NCI-H748 (cell line): ENCODE data around the gene MPPE1.
"Not testable (repeated sequence)": the region's sequence is repeated elsewhere in the genome, so short reads cannot be mapped to it uniquely, and the experiment has no call there.

Source experiments
- DNase-seq: peaks from one replicate; lab custom pipeline; 2025; ENCODE audit not compliant: unreplicated experiment; lab: John Stamatoyannopoulos, UW

MPPE1 gene

DNA sequence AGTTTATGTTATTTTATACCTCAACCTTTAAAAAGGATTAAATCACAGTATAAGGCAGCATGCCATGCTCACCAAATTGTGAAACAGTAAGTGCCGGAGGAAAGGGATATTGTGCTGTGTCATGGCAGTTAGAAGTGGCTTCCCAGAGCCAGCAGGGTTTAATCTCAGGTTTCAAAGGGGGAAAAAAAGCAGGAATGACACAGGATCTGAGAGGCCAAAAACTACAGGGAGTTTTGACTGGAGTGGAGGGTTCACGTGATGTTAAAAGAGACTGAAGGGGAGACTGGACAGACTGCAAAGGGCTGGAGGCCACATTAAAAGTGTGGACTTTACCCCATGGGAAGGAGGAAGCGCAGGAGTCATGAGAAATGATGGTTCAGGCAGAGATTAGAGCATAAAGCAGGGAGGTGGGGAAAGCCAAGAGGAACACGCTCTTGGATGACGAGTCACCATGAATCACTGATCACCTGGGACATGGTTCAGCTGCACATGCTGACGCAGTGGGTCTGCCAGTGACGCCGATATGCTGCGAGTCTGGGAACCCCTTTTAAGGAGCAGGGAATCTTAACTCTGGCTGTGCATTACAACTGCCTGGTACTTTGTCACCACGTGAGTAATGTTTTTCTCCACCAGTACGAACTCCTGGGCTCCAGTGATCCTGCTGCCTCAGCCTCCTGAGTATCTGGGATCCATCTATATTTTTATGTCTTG lies 50.8 kb downstream of the MPPE1 start:
- no peak for DNase-seq

DNA sequence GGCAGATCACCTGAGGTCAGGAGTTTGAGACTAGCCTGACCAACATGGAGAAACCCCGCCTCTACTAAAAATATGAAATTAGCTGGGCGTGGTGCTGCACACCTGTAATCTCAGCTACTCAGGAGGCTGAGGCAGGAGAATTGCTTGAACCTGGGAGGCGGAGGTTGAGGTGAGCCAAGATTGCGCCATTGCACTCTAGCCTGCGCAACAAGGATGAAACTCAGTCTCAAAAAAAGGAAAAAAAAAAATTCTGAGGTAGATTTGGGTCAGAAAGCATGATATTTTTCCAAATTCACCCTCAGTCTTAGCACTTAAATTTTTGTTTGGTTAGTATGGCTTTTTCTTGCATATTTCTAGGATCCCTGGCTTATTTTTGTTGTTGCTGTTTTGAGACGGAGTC lies 53.6 kb downstream of the MPPE1 start:
- not testable (repeated sequence) for DNase-seq

DNA sequence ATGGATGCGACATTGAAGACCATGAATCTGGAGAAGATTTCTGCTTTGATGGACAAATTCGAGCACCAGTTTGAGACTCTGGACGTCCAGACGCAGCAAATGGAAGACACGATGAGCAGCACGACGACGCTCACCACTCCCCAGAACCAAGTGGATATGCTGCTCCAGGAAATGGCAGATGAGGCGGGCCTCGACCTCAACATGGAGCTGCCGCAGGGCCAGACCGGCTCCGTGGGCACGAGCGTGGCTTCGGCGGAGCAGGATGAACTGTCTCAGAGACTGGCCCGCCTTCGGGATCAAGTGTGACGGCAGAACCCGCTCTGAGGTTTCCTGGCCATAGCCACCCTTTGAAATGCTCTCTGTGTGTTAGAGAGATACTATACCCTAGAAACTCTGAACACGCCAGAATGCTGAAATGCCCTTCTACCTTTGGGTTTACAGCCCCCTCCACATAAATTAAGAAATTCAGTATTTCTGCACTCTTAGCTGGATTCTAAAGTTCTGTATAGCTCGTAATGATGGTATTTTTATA lies 56.2 kb downstream of the MPPE1 start:
- peak; percentile 56 for DNase-seq

DNA sequence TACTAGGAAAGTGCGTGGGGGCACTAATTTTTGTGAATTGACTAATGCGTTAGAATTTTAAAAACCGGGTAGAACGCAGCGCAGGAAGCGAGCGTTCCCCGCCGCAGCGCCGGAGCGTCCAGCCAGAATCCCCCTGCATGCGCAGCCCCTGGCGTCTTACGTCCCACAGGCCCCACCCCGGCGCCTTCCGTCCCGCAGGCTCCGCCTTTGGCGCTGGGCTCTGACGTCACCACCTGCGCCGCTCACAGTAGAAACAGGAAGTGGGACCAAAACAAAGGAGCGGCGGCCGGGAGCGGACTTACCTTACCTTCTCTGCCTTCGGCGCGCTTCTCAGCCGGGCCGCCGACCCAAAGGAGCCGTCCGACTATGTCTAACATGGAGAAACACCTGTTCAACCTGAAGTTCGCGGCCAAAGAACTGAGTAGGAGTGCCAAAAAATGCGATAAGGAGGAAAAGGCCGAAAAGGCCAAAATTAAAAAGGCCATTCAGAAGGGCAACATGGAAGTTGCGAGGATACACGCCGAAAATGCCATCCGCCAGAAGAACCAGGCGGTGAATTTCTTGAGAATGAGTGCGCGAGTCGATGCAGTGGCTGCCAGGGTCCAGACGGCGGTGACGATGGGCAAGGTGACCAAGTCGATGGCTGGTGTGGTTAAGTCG lies 56.8 kb downstream of the MPPE1 start, which contains the start of gene CHMP1B:
Gene CHMP1B (plus strand): TSS at position 268 of the 660 bp plus-strand sequence. CDS start 99 bp downstream, at position 367.
- peak; percentile 98 for DNase-seq

DNA sequence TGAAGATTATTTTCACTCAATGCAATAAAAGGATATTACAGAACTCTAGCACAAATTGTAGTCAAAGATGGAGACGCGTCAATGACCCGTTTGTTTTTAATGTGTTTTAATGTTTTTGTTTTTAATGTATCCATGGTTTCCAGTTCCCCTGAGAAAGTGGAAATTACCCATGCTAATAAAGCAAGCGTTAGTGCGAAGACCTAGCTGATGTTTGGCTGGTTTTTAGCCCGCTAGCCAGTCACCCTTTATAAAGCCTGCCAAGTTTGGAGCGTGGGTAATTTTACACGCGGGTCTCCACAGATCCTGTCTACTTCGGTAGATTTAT lies 57.3 kb downstream of the MPPE1 start:
- peak; percentile 80 for DNase-seq

DNA sequence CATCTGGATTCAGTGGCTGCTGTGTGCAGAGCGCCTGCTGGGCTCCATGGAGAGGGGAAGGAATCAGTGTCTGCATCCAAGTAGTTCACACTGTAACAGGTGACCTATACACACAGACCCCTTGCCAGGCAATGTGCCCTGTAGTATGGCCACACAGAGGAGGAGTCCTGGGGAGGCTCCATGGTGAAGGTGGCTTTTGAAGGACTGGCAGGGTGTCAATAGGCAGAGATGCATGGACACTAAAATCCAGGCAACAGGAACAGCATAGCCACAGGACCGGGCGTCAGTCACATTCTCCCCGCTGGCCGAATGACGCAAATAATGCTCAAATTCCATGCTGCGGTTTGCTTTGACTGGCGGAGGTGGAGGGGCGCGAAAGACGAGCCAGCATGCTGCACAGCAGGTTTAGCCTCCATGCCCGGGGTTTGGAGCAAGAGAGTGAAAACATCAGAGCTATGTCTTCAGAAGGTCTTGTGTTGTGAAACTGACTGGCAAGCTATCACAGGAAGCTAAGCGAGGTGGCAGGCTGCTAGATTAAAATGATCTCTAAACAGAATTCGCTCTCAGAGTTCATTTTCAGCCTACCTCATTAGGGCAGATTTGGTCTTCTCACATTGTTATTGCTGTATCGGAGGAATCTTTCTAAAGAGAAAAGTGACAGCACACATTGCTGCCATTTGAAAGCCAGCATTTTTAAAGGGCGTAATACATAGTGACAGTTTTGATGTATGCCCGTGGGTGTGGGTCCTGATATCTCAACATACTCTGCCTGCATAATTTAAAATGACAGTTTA lies 58.1 kb downstream of the MPPE1 start:
- DNase-seq = peak; percentile 78

DNA sequence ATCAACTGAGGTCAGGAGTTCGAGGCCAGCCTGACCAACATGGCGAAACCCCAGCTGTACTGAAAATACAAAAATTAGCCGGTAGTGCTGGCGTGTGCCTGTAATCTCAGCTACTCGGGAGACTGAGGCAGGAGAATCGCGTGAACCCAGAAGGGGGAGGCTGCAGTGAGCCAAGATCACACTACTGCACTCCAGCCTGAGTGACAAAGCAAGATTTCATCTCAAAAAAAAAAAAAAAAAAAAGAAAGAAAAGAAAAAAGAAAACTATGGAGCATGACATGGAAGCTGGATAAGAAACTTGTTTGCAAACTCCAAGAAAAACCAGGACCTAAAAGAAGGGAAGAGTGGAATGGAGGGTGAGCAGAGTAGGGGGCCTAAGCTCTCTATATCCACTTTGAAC lies 58.8 kb downstream of the MPPE1 start:
- DNase-seq = no peak

DNA sequence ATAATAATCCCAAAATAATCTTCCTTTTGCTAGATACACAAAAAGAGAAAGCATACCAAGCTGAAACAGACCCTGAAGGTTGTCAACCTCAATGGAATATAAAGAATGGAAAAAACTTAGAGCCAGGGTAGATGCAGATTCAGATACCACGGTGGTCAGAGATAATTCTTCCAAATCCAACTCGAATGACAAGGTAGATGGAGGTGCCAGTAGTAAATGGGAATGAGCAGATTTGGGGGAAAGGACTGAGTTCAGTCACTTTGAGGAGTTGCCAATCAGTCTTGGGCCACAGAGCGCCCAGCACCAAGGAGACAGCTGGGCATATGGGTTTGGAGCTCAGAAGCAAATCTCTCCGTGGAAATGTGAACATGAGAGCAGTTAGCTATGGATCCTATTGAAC lies 60.3 kb downstream of the MPPE1 start:
- DNase-seq = no peak

DNA sequence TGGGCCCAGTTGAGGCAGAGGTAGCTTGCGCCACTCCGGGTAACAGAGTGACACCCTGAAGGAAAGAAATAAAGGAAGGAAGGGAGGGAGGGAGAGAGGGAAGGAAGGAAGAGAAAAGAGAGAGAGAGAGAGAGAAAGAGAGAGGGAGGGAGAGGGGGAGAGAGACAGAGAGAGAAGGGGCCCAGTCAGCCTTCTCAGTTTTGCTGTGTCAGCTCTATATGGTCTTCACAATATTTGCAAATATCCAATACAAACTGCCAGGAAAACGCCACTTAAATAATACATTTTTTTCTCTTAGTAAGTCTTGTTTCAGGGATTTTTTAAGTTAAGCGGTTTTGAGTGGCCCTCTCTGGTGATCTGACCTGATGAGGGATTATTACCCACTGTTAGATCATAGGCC lies 62.5 kb downstream of the MPPE1 start:
- no peak for DNase-seq

DNA sequence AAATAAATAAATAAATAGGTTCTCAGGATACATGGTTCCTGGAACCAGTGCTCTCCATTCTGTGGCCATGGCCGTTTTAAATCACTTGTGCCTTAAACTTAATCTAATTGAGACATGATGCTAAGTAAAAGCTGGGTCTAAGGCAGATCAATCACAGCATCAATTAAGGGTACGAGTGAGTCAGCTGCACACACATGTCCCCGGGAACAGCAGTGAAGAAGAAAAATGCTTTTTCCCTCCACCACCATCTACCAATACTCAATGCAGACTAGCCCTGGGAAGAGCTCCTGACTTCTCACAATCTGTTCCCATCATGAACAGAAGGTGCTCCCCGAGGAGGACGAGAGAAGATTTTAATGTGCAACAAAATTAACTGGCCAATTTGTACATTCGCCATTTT lies 63.7 kb downstream of the MPPE1 start:
- DNase-seq = no peak

DNA sequence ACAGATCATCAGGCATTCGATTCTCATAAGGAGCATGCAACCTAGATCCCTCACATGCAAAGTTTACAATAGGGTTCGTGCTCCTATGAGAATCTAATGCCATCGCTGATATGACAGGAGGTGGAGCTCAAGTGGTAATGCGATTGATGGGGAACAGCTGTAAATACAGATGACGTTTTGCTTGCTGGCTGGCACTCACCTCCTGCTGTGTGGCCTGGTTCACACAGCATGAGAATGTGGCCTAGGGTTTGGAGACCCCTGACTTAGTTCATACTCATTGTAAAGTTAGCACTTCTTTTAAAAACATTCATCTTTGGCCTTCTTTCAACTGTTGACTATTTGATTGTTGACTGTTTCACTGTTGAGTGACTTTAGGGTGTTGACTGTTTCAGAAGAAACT lies 65.6 kb downstream of the MPPE1 start:
- no peak for DNase-seq

DNA sequence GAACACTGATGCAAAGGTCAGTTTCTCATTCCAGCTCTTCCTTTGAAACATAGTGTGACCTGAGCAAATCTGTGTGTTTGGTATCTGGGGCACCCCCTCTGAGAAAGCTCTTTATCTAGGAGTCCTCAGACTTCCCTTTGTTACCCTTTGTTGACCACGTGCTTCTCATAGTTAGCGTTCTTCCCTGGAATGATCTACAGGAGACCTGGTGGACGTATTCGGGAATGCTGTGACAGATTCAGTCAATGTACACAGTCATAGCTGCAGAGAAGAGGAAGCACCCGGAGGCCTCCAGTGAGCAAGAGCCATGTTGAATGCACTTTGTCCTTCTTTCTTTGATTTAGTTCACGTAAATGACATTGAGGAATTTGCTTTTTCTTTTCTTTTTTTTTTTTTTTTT lies 67.6 kb downstream of the MPPE1 start:
- no peak for DNase-seq

DNA sequence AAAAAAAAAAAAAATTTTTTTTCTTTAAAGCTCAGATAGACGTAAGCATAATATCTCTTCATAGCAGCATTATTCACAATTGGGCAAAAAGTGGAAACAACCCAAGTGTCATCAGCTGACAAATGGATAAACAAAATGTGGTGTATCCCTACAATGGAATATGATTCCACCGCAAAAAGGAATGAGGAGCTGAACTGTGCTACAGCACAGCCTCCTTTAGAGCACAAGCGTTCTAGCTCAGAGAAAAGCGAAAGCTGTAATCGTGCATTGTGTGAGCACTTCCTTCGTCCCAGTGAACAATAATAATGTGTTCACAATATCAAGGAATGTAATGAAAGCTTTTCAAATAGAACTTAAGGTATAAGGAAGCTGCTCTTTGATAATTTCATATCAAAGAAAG lies 68.6 kb downstream of the MPPE1 start:
- no peak for DNase-seq

DNA sequence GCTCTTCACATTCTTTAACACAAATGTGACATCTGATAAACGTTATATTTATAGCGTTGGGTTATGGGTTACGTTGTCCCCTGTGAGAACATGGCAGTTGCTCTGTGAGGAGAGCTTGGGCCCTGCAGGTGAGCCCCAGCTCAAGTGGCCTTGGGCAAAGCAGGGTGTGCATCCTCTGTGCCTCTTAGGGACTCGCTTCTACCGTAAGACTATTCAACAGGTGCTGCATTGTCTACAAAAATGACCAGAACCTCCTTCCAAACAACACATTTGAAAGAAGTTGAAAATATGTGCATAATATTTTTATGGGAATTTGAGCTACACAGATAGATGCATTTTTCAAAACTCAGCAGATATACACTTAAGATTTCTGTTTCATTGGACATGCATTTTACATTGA lies 73.3 kb downstream of the MPPE1 start:
- no peak for DNase-seq
